DND-41 (cell line): Measurements from ENCODE around the gene HAPLN3.

Experiments used
- EZH2 ChIP-seq: IDR thresholded peaks from 3 replicates; pipeline ENCODE4 v1.6.1; 2012; ENCODE audit warnings: borderline replicate concordance, low read depth, mild to moderate bottlenecking, moderate library complexity, low read length, inconsistent platforms; ENCODE audit not compliant: severe bottlenecking
- TF ChIP-seq, protein P1 (sequence below): IDR thresholded peaks from 2 replicates; pipeline ENCODE4 v1.5.1; 2012; ENCODE audit warnings: borderline replicate concordance, low read length, moderate library complexity, mild to moderate bottlenecking; ENCODE audit not compliant: poor library complexity, severe bottlenecking; ENCODE audit errors: extremely low read depth

DNA sequence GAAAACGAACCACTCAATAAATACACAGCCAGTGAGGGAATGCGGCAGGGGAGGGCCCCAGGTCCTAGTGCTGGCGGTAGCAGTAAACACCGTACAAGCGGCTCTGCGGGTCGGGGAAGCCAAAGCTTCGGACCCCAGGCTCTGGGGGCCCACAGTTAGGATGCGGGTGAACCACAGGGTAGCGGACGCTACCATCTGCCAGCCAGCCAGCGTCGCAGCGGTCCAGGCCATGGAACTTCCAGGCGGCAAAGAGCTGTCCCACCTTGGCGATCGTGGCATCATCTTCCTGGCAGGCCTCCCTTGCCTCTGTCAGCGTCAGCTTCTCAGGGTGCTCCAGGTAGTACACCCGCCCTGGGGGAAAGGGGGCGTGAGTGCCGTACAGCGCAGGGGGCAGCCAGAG, 17.4 kb downstream of the HAPLN3 start:
- TF ChIP-seq, protein P1, sequence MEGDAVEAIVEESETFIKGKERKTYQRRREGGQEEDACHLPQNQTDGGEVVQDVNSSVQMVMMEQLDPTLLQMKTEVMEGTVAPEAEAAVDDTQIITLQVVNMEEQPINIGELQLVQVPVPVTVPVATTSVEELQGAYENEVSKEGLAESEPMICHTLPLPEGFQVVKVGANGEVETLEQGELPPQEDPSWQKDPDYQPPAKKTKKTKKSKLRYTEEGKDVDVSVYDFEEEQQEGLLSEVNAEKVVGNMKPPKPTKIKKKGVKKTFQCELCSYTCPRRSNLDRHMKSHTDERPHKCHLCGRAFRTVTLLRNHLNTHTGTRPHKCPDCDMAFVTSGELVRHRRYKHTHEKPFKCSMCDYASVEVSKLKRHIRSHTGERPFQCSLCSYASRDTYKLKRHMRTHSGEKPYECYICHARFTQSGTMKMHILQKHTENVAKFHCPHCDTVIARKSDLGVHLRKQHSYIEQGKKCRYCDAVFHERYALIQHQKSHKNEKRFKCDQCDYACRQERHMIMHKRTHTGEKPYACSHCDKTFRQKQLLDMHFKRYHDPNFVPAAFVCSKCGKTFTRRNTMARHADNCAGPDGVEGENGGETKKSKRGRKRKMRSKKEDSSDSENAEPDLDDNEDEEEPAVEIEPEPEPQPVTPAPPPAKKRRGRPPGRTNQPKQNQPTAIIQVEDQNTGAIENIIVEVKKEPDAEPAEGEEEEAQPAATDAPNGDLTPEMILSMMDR = no peak
- no peak for TF ChIP-seq EZH2
